Transverse colon (tissue), 4 donors: Measurements from ENCODE around the gene GRPEL1. TPM values are rescaled to one million over a fixed set of nuclear protein-coding genes. Genes with fewer than 3 reads are reported as not detected.

Experiments
- DNase-seq: peaks from one replicate; pipeline ENCODE4 v3.0.0-alpha.2; 2019
- H3K27ac ChIP-seq, 4 donors: fragments of 200-600 bp; sonication (generic); 2 replicates each; pipeline ENCODE4 v1.5.1; 2016 to 2018; ENCODE audit warnings: inconsistent platforms in 4 of 4
- H3K27me3 ChIP-seq: fragments of 200-600 bp; sonication (generic); 2 replicates; pipeline ENCODE4 v1.5.1; 2017; ENCODE audit warnings: inconsistent platforms
- H3K36me3 ChIP-seq, 4 donors: fragments of 200-600 bp; sonication (generic); 2 replicates each; pipeline ENCODE4 v1.5.1; 2017 to 2019; ENCODE audit warnings: inconsistent platforms in 4 of 4
- H3K4me1 ChIP-seq, 4 donors: fragments of 200-600 bp; sonication (generic); 2 replicates each; pipeline ENCODE4 v1.5.1; 2017 to 2020; ENCODE audit warnings: inconsistent platforms in 4 of 4
- H3K4me3 ChIP-seq, 4 donors: fragments of 200-600 bp; sonication (generic); 1 replicate in 1 of 4; 2 replicates in 3 of 4; pipeline versions ENCODE4 v1.5.1 to v1.6.1; 2017 to 2019; ENCODE audit warnings: inconsistent platforms in 4 of 4
- H3K9me3 ChIP-seq, 2 donors: fragments of 200-600 bp; sonication (generic); 2 replicates each; pipeline ENCODE4 v1.5.1; 2017 to 2019; ENCODE audit warnings: inconsistent platforms in 2 of 2
- EP300 ChIP-seq: sonication (generic); formaldehyde crosslinking; IDR thresholded peaks from one replicate; pipeline ENCODE4 v1.6.1; 2017; ENCODE audit warnings: antibody characterized with exemption, low read depth
- POLR2A ChIP-seq: fragments of 450-650 bp; IDR thresholded peaks from one replicate; pipeline ENCODE4 v1.6.1; 2016; ENCODE audit warnings: antibody characterized with exemption, mild to moderate bottlenecking, moderate library complexity
- POLR2AphosphoS5 ChIP-seq, 3 donors: sonication (generic); formaldehyde crosslinking; IDR thresholded peaks; one replicate each; pipeline ENCODE4 v1.6.1; 2016; ENCODE audit warnings: antibody characterized with exemption in 3 of 3
- WGBS, 2 donors: methylation state at CpG; one replicate each; pipeline ENCODE4 v1.1.5; 2018; ENCODE audit warnings: low coverage in 1 of 2; 5-methylcytosine and 5-hydroxymethylcytosine counted together
- in situ Hi-C, 4 donors: fragments of 200-750 bp; cut with MboI; loops; one replicate each; pipeline versions ENCODE4 v1.15.0 to v1.15.1; 2017; ENCODE audit warnings: low sequenced_read_pairs in 3 of 4, low pct_ligation_motif_present in 1 of 4, low pct_unique_long_range_greater_than_20kb in 1 of 4
- intact Hi-C: fragments of 100-400 bp; cut with DNase I; formaldehyde crosslinking; loops from one replicate; pipeline ENCODE4 v1.15.1; 2023; ENCODE audit warnings: low total_unique reads
- total RNA-seq, 4 donors: library from RNA; depleted of rRNA; stranded (reverse); fragments of >200 nt; gene quantifications; one replicate each; pipeline ENCODE4 v1.1.0, GENCODE V29; 2016
- TF ChIP-seq, protein P1 (sequence below), 5 experiments: fragments of 200-600 bp in 3 of 5; fragments of 450-650 bp in 2 of 5; sonication (generic) in 3 of 5; IDR thresholded peaks; 1 replicate in 2 of 5; 2 replicates in 3 of 5; pipeline ENCODE4 v1.5.1; 2016 to 2017; ENCODE audit warnings: antibody characterized with exemption in 5 of 5, inconsistent platforms in 3 of 5, mild to moderate bottlenecking in 2 of 5, moderate library complexity in 1 of 5

The GRPEL1 gene
- total RNA-seq, 4 donors from 2014 or later: 1.1 to 22.0 (median 12.5) TPM

DNA sequence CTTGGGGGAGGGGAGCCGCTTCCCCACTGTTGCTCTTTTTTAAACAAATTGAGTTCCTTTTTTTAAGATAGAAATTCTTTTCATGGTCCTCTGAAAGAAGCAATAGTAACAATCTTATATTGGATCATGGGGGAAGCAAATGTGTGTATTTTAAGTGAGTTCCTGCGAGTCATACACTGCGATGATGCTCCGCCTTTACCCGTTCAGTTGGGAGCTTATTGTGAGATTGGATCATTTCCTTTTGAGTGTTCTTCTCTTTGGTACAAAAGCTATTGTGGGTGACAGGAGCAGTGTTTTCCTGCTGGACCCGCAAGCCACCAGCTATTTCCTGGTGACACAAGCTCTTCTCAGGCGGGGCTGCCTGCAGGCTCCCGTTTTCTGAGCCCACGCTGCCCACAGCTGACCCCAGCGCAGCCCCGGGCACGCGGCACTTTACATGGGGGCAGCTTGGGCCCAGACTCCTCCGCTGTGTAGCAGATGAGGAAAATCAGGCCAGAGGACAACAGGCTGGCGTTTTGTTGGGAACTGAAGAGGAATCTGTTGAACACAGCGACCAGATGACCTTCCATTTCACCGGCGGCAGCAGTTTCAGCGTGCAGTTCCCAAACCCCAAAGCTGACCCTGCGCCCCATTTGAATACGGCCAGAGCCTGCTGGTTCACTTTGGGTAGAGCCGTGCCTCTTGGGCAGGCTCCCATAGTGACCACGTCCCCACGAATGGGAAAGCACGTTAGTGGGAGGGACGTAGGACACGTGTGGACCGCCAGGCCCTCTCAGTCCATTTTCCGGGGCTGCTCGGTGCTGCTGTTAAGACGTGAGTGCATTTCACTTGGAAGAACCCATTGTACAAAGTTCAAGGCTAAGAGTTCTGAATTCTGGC is 12.5 kb downstream of the GRPEL1 start:
- no peak for DNase-seq
- peaks cover 0 to 33% (median 11%) of the 10 kb centered on the region in 4 donors for H3K36me3 ChIP-seq
- H3K4me3 ChIP-seq: no peak overlapping the region
- peaks cover 0 to 13% (median 7%) of the 10 kb centered on the region in 4 donors for H3K4me1 ChIP-seq
- no peak overlapping the region for H3K27ac ChIP-seq
- WGBS, 2 donors: 83 to 97% methylated on average over 4 to 31 of the region's 31 CpGs
- TF ChIP-seq POLR2A (no peak), EP300 (no peak), POLR2AphosphoS5 (IDR thresholded peaks at IDR 0.05) (no peak)
- TF ChIP-seq, protein P1, sequence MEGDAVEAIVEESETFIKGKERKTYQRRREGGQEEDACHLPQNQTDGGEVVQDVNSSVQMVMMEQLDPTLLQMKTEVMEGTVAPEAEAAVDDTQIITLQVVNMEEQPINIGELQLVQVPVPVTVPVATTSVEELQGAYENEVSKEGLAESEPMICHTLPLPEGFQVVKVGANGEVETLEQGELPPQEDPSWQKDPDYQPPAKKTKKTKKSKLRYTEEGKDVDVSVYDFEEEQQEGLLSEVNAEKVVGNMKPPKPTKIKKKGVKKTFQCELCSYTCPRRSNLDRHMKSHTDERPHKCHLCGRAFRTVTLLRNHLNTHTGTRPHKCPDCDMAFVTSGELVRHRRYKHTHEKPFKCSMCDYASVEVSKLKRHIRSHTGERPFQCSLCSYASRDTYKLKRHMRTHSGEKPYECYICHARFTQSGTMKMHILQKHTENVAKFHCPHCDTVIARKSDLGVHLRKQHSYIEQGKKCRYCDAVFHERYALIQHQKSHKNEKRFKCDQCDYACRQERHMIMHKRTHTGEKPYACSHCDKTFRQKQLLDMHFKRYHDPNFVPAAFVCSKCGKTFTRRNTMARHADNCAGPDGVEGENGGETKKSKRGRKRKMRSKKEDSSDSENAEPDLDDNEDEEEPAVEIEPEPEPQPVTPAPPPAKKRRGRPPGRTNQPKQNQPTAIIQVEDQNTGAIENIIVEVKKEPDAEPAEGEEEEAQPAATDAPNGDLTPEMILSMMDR (IDR thresholded peaks at IDR 0.05): no peak
- in situ Hi-C loops: loop anchor here in 2 of 4 donors (25.0 kb wide), 3 partner anchors 168 to 343 kb away; partner anchors contain the start of genes BLOC1S4 (in 1 of the 2) and MRFAP1L1 (in 1 of the 2)
- H3K27me3 ChIP-seq: no peaks in the 10 kb centered on the region
- H3K9me3 ChIP-seq: no peaks in the 10 kb centered on the region
- intact Hi-C loops: no loop called here

DNA sequence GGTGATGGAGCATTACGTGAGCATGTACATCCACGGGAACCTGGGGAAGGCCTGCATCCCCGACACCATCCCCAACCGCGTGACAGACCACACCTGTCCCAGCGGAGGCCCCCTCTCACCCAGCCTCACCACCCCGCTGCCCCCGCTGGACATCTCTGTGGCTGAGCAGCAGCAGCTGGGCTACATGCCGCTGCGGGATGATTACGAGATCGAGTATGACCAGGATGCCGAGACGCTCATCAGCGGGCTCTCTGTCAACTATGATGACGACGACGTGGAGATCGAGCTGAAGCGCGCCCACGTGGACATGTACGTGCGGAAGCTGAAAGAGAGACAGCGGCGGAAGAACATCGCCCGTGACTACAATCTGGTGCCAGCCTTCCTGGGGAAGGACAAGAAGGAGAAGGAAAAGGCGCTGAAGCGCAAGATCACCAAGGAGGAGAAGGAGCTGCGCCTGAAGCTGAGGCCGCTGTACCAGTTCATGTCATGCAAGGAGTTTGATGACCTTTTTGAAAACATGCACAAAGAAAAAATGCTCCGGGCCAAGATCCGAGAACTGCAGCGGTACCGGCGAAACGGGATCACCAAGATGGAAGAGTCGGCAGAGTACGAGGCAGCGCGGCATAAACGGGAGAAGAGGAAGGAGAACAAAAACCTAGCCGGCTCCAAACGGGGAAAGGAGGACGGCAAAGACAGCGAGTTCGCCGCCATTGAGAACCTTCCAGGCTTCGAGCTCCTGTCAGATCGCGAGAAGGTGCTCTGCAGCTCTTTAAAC is 13.6 kb downstream of the GRPEL1 start:
- no peak overlapping the region for H3K4me3 ChIP-seq
- no peak overlapping the region for H3K27ac ChIP-seq
- in situ Hi-C loops: loop anchor here in 2 of 4 donors (25.0 kb wide), 3 partner anchors 167 to 342 kb away; partner anchors contain the start of genes BLOC1S4 (in 1 of the 2) and MRFAP1L1 (in 1 of the 2)
- intact Hi-C loops: no loop called here
- no peaks in the 10 kb centered on the region for H3K27me3 ChIP-seq
- 93 to 95% methylated on average over 23 to 52 of the region's 52 CpGs for WGBS, 2 donors
- TF ChIP-seq, protein P1 (IDR thresholded peaks at IDR 0.05): no peak
- no peak for TF ChIP-seq POLR2A
- no peak for TF ChIP-seq POLR2AphosphoS5 (IDR thresholded peaks at IDR 0.05)
- TF ChIP-seq EP300: no peak
- peaks cover 0 to 29% (median 7%) of the 10 kb centered on the region in 4 donors for H3K36me3 ChIP-seq
- no peaks in the 10 kb centered on the region for H3K9me3 ChIP-seq
- no peak for DNase-seq
- H3K4me1 ChIP-seq: peaks cover 0 to 13% (median 7%) of the 10 kb centered on the region in 4 donors

DNA sequence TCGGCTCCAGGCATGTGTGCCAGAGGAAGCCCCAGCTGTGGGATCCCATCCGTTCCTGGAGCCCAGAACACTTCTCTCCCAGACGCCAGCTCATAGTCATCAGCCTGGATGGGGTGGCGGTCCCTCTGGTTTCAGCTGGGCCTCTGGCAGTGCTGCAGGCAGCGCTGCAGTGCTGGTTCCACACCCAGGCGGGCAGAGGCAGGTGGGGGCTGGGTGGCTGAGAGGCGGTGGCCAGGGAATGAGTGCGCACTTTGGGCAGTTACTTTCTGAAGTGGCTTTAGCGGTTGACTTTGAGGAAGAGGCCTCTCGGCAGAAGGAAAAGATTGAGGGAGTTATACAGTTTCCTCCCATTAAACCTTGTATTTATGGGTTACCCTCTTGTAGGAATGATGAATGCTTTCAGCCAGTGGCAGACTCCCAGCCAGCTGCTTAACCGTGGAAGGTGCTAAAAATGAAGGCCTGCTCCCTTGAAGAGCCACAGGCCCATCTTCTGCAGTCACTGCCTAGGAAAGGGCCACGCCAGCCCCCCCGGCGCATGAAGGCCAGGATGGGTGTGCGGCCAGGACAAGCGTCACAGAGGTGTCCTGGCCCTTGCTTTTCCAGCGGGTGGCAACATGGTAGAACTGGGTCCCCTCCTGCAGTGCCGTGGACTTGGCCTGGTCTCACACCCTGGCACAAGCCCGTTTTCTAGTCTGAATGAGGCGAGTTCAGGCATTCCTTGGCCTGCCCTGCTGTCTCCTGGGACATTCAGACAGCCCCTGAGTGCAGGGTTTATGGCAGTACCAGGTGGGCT is 14.7 kb downstream of the GRPEL1 start:
- in situ Hi-C loops (loop anchor here in 2 of 4 donors (25.0 kb wide), 3 partner anchors 166 to 341 kb away; partner anchors contain the start of genes BLOC1S4 (in 1 of the 2) and MRFAP1L1 (in 1 of the 2)), intact Hi-C loops (no loop called here)
- TF ChIP-seq, protein P1 (IDR thresholded peaks at IDR 0.05): no peak
- TF ChIP-seq POLR2AphosphoS5 (IDR thresholded peaks at IDR 0.05) (no peak), EP300 (no peak), POLR2A (no peak)
- no peak for DNase-seq
- Histone ChIP-seq H3K27ac (peak overlapping the region in 3 of 4 donors; percentile 42 to 63 (median 47)), H3K36me3 (peaks cover 0 to 29% (median 7%) of the 10 kb centered on the region in 4 donors), H3K27me3 (no peaks in the 10 kb centered on the region), H3K9me3 (no peaks in the 10 kb centered on the region), H3K4me3 (no peak overlapping the region), H3K4me1 (peaks cover 0 to 13% (median 7%) of the 10 kb centered on the region in 4 donors)
- 76% methylated on average over 20 of the region's 20 CpGs; no CpG with 5 or more reads in 1 of the 2 donors for WGBS, 2 donors
